Upper lobe of right lung (tissue), 1 donor: ENCODE results near the gene FBXW8. TPM values are rescaled to one million over a fixed set of nuclear protein-coding genes. Genes with fewer than 3 reads are reported as not detected.

Experiments used
- ATAC-seq: fragments of 200-7000 bp; cut with Tn5 transposase; one replicate; pipeline ENCODE4 v1.9.1; 2020; ENCODE audit warnings: mild to moderate bottlenecking, moderate library complexity
- DNase-seq: peaks from one replicate; pipeline ENCODE4 v3.0.0-alpha.2; 2020
- H3K27ac ChIP-seq: fragments of 200-600 bp; one replicate; pipeline ENCODE4 v1.8.0; 2022
- H3K27me3 ChIP-seq: fragments of 200-600 bp; one replicate; pipeline ENCODE4 v1.8.0; 2022; ENCODE audit warnings: mild to moderate bottlenecking
- H3K36me3 ChIP-seq: fragments of 200-600 bp; one replicate; pipeline ENCODE4 v1.8.0; 2022
- H3K4me1 ChIP-seq: fragments of 200-600 bp; one replicate; pipeline ENCODE4 v1.8.0; 2022
- H3K4me3 ChIP-seq: fragments of 200-600 bp; one replicate; pipeline ENCODE4 v1.8.0; 2022; ENCODE audit warnings: mild to moderate bottlenecking
- H3K9me3 ChIP-seq: fragments of 200-600 bp; one replicate; pipeline ENCODE4 v1.8.0; 2022
- CTCF ChIP-seq: fragments of 200-600 bp; IDR thresholded peaks from one replicate; pipeline ENCODE4 v1.8.0; 2022; ENCODE audit warnings: antibody characterized with exemption
- intact Hi-C: fragments of 100-400 bp; cut with DNase I; formaldehyde crosslinking; loops from one replicate; pipeline ENCODE4 v1.11.0; 2022
- total RNA-seq: library from RNA; stranded (reverse); fragmentation: NEBNext Ultra II Directional; extraction: Animal tissue kit (Norgen Biotek cat#: 25700); gene quantifications from one replicate; pipeline ENCODE4 v1.2.1, GENCODE V29; 2021
- donor health status: DM: no; HTN: yes; CAD: no; lungs with severe emphysema.

FBXW8 gene
- total RNA-seq, 1 donor from 2014 or later, result 16.8 TPM

- H3K27ac ChIP-seq, result no peak overlapping the region
- peaks cover 33% of the 10 kb centered on the region for H3K36me3 ChIP-seq
- no peak for DNase-seq
- no peaks in the 10 kb centered on the region for H3K4me1 ChIP-seq
- intact Hi-C loops, result no loop called here
- H3K27me3 ChIP-seq, result no peaks in the 10 kb centered on the region
- no peak for TF ChIP-seq CTCF
- ATAC-seq, result no peak
- no peak overlapping the region for H3K4me3 ChIP-seq
- H3K9me3 ChIP-seq, result no peaks in the 10 kb centered on the region
Measured at GRCh38 chr12:116945886-116946550, 35.3 kb downstream of the FBXW8 start.

GRCh38 chr12:116948298-116948697 lies 37.5 kb downstream of the FBXW8 start:
- H3K4me3 ChIP-seq, result no peak overlapping the region
- intact Hi-C loops, result no loop called here
- no peaks in the 10 kb centered on the region for H3K27me3 ChIP-seq
- no peaks in the 10 kb centered on the region for H3K9me3 ChIP-seq
- no peak for ATAC-seq
- H3K27ac ChIP-seq, result no peak overlapping the region
- DNase-seq, result no peak
- TF ChIP-seq CTCF, result no peak
- H3K36me3 ChIP-seq, result peaks cover 33% of the 10 kb centered on the region
- no peaks in the 10 kb centered on the region for H3K4me1 ChIP-seq

- DNase-seq (no peak), ATAC-seq (no peak)
- TF ChIP-seq CTCF, result no peak
- no peaks in the 10 kb centered on the region for H3K27me3 ChIP-seq
- H3K36me3 ChIP-seq, result peaks cover 26% of the 10 kb centered on the region
- peaks cover 7% of the 10 kb centered on the region for H3K4me1 ChIP-seq
- intact Hi-C loops, result no loop called here
- no peak overlapping the region for H3K27ac ChIP-seq
- H3K4me3 ChIP-seq, result no peak overlapping the region
- no peaks in the 10 kb centered on the region for H3K9me3 ChIP-seq
Measured at GRCh38 chr12:116950628-116951325, 40.0 kb downstream of the FBXW8 start.

GRCh38 chr12:116954710-116955381 lies 44.1 kb downstream of the FBXW8 start:
- Histone ChIP-seq H3K4me1 (peaks cover 7% of the 10 kb centered on the region), H3K27ac (peak overlapping the region; percentile 32), H3K4me3 (no peak overlapping the region), H3K9me3 (no peaks in the 10 kb centered on the region), H3K36me3 (no peaks in the 10 kb centered on the region), H3K27me3 (no peaks in the 10 kb centered on the region)
- ATAC-seq, result peak; percentile 57
- no peak for TF ChIP-seq CTCF
- intact Hi-C loops, result no loop called here
- peak; percentile 75 for DNase-seq

- Histone ChIP-seq H3K27me3 (no peaks in the 10 kb centered on the region), H3K36me3 (no peaks in the 10 kb centered on the region), H3K27ac (peak overlapping the region; percentile 32), H3K4me3 (no peak overlapping the region), H3K4me1 (peaks cover 7% of the 10 kb centered on the region), H3K9me3 (no peaks in the 10 kb centered on the region)
- ATAC-seq (peak; percentile 97), DNase-seq (peak; percentile 71)
- no peak for TF ChIP-seq CTCF
- intact Hi-C loops, result no loop called here
Measured at GRCh38 chr12:116955382-116956021, 44.8 kb downstream of the FBXW8 start.
